ENCODE measurements around the gene PEMT.

The PEMT gene

GRCh38 chr17:17590141-17590751, 1.3 kb downstream of the PEMT start:
- no peak for TF ChIP-seq ZNF274 (IDR thresholded peaks at IDR 0.05; ENCODE audit: low read depth, low read length)
- H3K4me3 ChIP-seq (ENCODE audit: low read length) = peak overlapping the region; percentile 75; the same call in 1 of the 2 replicates

- no peak for TF ChIP-seq ZNF274 (IDR thresholded peaks at IDR 0.05; ENCODE audit: low read depth, low read length)
- H3K4me3 ChIP-seq (ENCODE audit: low read length) = no peak overlapping the region
Measured at GRCh38 chr17:17587614-17588337, 3.7 kb downstream of the PEMT start.

DNA sequence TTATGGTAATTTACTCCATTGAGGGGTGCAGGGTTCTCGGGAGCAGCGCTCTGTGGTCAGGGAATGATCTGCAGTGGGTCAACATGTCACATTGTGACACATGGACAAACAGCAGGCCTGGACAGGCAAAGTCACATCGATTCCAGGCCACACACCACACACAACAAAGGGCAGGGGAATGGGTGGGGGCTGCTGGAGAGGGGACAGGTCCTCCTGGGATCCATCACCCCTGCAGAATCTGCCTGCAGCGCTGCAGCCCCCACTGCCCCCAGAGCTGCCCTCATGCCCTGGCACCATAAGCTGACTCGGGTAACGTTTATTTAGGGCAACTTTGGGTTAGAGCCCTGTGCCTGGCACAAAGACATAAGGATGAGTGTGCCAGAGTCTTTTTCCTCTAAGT, 9.1 kb downstream of the PEMT start:
- H3K4me3 ChIP-seq (ENCODE audit: low read length) = no peak overlapping the region

DNA sequence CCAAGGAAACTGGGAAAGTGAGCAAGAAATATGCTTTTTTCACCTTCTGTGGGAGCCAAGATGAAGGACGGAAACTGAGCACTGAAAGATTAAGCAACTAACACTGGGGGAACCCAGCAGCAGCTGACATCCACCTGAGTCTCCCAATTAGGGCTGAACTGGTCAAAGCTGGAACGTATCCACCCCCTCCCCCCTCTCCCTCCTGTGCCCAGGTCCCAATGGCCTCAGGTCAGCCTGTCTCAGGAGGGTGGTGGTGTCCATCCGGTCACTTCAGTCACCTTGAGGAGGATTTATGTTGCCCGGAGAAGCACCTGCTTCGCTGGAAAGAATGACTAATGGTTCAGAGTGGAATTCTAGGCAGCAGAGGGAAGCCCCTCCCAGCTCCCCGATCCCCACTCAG, 10.0 kb downstream of the PEMT start:
- no peak for TF ChIP-seq ZNF274 (IDR thresholded peaks at IDR 0.05; ENCODE audit: low read depth, low read length)

More for the DNA sequence above, 9.1 kb downstream of the PEMT start:
- TF ChIP-seq ZNF274 (IDR thresholded peaks at IDR 0.05; ENCODE audit: low read depth, low read length) = no peak

GRCh38 chr17:17580662-17581470, 10.6 kb downstream of the PEMT start:
- H3K4me3 ChIP-seq (ENCODE audit: low read length) = no peak overlapping the region
- no peak for TF ChIP-seq ZNF274 (IDR thresholded peaks at IDR 0.05; ENCODE audit: low read depth, low read length)

More for the DNA sequence above, 10.0 kb downstream of the PEMT start:
- H3K4me3 ChIP-seq (ENCODE audit: low read length) = no peak overlapping the region

GRCh38 chr17:17579691-17580090, 11.8 kb downstream of the PEMT start:
- no peak for TF ChIP-seq ZNF274 (IDR thresholded peaks at IDR 0.05; ENCODE audit: low read depth, low read length)

DNA sequence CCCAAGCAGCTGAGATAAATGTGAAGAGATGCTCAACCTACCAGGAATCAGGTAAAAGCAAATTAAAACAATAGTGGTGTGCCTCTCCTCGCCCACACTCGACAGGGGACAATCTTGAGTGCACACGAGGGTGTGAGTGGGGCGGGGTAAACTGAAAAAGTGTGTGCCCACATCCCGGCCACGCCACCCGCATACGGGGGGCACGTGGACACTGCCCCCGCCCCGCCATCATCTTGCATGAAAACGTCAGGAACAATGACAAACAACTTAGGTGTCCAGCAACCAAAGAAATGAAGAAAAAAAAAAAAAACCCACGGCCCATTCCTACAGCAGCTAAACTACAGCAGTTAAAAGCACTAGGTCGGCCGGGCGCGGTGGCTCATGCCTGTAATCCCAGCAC, 14.1 kb downstream of the PEMT start:
- no peak overlapping the region for H3K4me3 ChIP-seq (ENCODE audit: low read length)
- no peak for TF ChIP-seq ZNF274 (IDR thresholded peaks at IDR 0.05; ENCODE audit: low read depth, low read length)

More at GRCh38 chr17:17579691-17580090, 11.8 kb downstream of the PEMT start:
- H3K4me3 ChIP-seq (ENCODE audit: low read length) = no peak overlapping the region

DNA sequence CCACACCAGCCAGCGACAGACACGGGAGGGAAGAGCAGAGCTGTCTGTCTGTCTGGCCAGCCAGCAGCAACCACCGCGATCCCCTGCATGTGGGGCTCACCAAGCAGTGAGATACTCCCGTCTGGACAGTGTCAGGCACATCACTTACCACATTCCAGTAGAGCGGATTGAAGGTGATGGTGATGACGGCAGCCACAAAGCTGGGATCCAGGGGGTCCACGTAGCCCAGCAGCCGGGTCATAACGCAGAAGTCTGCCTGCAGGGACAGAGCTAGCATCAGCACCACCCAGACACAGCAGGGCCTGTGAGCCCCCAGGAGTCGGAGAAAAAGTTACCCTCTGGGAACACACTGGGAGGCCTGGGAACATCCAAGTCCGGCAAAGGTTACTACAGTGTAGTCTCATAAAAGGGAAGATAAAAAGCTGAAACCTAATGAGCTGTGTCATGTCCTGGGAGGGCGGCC, 14.7 kb downstream of the PEMT start:
- H3K4me3 ChIP-seq (ENCODE audit: low read length) = no peak overlapping the region
- no peak for TF ChIP-seq ZNF274 (IDR thresholded peaks at IDR 0.05; ENCODE audit: low read depth, low read length)

DNA sequence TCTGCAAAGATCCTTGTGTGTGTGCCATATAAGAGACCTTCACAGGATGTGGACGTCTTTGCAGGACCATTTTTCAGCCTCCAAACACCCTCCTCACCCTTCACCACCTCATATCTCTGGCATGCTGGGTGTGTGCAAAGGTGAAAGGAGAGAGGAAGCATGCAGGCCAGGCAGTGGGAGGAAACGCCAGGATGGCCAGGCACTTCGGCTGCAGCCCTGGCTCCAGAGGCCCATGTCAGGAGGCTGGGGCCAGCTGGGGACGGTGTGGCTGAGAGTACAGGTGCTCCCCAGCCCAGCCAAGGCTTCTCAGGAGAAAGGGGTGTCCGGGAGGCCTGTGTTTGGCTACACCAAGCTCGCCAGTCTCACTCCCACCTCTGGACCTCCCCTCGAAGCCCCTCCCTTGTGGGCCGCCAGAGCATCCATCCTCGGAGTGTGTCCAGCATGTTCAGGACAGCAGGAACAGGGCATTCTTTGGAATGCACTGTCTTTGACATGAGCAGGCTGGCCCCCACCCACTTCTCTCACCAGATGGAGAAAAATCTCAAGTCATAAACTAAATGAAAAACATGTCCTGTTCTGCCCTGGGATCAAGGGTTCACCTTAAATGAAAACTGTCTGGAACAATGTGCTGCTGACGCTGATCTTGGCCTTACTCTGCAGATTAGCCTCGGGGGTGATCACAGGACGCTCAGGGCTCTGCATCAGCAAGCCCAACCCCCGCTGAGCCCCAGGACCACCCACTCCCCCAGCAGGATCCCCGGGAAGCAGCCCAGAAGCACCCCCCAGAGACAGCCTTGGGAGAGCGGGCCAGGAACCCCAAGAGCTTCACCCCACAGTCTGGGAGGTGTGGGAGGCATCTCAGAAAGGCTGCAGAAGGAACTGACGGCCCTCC, 15.9 kb downstream of the PEMT start:
- no peak for TF ChIP-seq ZNF274 (IDR thresholded peaks at IDR 0.05; ENCODE audit: low read depth, low read length)
- no peak overlapping the region for H3K4me3 ChIP-seq (ENCODE audit: low read length)

DNA sequence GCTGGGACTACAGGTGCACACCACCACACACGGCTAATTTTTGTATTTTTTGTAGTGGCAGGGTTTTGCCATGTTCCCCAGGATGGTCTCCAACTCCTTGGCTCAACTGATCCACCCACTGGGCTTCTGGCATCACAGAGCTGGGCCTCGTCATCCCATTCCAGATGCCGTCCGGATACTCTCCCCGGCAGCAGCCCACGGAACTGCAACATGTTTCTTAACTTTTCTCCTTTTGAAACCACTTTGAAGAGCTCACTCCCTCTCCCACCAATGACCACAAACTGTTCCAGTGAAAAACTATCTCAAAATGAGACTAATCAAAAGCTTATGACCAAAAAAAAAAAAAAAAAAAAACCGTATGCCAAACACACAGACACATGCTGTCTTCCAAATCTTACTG, 17.6 kb downstream of the PEMT start:
- TF ChIP-seq ZNF274 (IDR thresholded peaks at IDR 0.05; ENCODE audit: low read depth, low read length) = no peak
- no peak overlapping the region for H3K4me3 ChIP-seq (ENCODE audit: low read length)

DNA sequence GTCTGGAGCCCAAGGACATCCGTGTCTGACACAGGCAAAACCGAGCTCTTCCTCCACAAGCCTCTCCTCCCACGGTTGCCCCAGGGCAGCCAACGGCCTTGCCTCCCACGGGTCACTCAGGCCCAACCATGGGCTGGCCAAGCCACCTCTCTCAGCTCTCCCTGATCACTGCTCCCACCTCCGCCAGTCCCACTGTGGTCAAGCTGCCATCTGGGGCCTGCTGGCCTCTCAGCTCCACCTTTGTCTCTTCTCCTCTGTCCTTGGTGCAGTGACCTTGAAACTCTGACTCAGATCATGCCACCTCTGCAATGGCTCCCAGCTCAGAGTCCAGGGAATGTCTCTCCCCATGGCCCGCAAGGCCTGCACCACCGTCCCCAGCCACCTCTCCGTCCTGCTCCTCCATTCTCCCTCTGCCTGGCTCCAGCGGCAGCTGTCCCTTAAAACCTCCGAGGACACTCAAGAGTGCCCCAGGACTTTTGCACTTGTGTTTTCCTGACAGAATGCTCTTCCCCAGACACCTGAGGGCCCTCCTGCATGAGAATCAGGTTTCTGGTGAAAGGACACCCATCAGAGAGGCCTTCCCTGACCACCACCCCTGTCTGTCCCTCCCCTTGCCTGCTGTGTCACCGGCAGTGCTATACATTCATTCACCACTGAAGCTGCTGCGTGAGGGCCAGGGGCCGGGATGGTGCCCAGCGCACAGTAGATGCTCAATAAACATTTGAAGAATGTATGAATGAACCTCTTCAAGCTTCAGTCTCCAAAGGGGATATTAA, 19.3 kb downstream of the PEMT start:
- TF ChIP-seq ZNF274 (IDR thresholded peaks at IDR 0.05; ENCODE audit: low read depth, low read length) = no peak
- no peak overlapping the region for H3K4me3 ChIP-seq (ENCODE audit: low read length)

GRCh38 chr17:17570798-17571716, 20.5 kb downstream of the PEMT start:
- H3K4me3 ChIP-seq (ENCODE audit: low read length) = no peak overlapping the region
- TF ChIP-seq ZNF274 (IDR thresholded peaks at IDR 0.05; ENCODE audit: low read depth, low read length) = no peak

All from GM08714 (cell line).